Esophagus squamous epithelium (tissue), 5 donors: ENCODE data around the gene TJP3. TPM values are rescaled to one million over a fixed set of nuclear protein-coding genes. Genes with fewer than 3 reads are reported as not detected.
"Not testable (repeated sequence)": the region's sequence is repeated elsewhere in the genome, so short reads cannot be mapped to it uniquely, and the experiment has no call there.

Experiments used
- DNase-seq: peaks from one replicate; lab custom pipeline; 2025; lab: John Stamatoyannopoulos, UW
- H3K27ac ChIP-seq, 4 donors: fragments of 200-600 bp; sonication (generic); one replicate each; pipeline ENCODE4 v1.5.1; 2016 to 2019; ENCODE audit warnings: mild to moderate bottlenecking in 1 of 4
- H3K27me3 ChIP-seq, 4 donors: fragments of 200-600 bp; sonication (generic); 1 replicate in 3 of 4; 2 replicates in 1 of 4; pipeline versions ENCODE4 v1.5.1 to v1.6.0; 2017 to 2021; ENCODE audit warnings: antibody characterized with exemption in 1 of 4
- H3K36me3 ChIP-seq, 3 donors: fragments of 200-600 bp; sonication (generic); one replicate each; pipeline ENCODE4 v1.5.1; 2016 to 2019
- H3K4me1 ChIP-seq, 3 donors: fragments of 200-600 bp; sonication (generic); one replicate each; pipeline ENCODE4 v1.5.1; 2017 to 2019
- H3K4me3 ChIP-seq, 4 donors: fragments of 200-600 bp; sonication (generic); 1 replicate in 3 of 4; 2 replicates in 1 of 4; pipeline ENCODE4 v1.5.1; 2016 to 2019; ENCODE audit warnings: mild to moderate bottlenecking in 2 of 4, moderate library complexity in 1 of 4
- H3K9me3 ChIP-seq, 3 donors: fragments of 200-600 bp; sonication (generic); one replicate each; pipeline ENCODE4 v1.5.1; 2016 to 2019
- POLR2A ChIP-seq, 4 donors: fragments of 450-650 bp; IDR thresholded peaks; one replicate each; pipeline ENCODE4 v1.6.1; 2017; ENCODE audit warnings: antibody characterized with exemption in 4 of 4, mild to moderate bottlenecking in 4 of 4, moderate library complexity in 3 of 4
- WGBS, 2 donors: methylation state at CpG; one replicate each; pipeline ENCODE4 v1.1.5; 2018; 5-methylcytosine and 5-hydroxymethylcytosine counted together
- intact Hi-C: fragments of 100-400 bp; cut with DNase I; formaldehyde crosslinking; loops from one replicate; pipeline ENCODE4 v1.15.0; 2022
- total RNA-seq, 4 donors: library from RNA; depleted of rRNA; stranded (reverse); fragments of >200 nt; gene quantifications; one replicate each; pipeline ENCODE4 v1.1.0, GENCODE V29; 2016
- TF ChIP-seq, protein P1 (sequence below), 6 experiments: fragments of 450-650 bp in 4 of 6; fragments of 200-600 bp in 2 of 6; sonication (generic) in 2 of 6; IDR thresholded peaks; one replicate each; pipeline ENCODE4 v1.5.1; 2016 to 2019; ENCODE audit warnings: antibody characterized with exemption in 6 of 6, mild to moderate bottlenecking in 4 of 6, moderate library complexity in 4 of 6
- donor health status: DM: yes; HTN: yes; CAD: no.

TJP3 gene
- total RNA-seq, 4 donors from 2014 or later: 23.7 to 71.1 (median 28.0) TPM

DNA sequence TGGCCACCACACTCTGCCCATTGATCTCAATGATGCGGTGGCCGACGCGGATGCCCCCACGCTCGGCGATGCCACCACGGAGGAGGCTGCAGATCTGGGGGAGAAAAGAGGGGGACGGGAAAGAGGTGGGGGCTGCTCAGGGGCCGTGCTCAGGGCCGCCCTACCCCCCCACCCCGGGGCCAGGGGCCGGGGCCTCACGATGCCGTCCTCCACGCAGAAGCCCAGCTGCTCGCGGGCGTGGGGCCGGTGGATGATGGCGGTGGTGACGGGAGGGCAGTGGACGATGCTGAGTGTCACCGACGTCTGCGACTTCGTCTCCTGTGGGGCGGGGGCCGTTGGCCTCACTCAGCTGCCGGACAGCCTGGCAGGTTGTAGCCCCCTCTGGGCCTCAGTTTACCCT lies 43.1 kb downstream of the TJP3 start:
- H3K27me3 ChIP-seq: peaks cover 0 to 6% (median 0%) of the 10 kb centered on the region in 4 donors
- intact Hi-C loops: no loop called here
- WGBS, 2 donors: 92 to 96% methylated on average over 8 to 11 of the region's 30 CpGs
- H3K27ac ChIP-seq: no peak overlapping the region
- TF ChIP-seq, protein P1, sequence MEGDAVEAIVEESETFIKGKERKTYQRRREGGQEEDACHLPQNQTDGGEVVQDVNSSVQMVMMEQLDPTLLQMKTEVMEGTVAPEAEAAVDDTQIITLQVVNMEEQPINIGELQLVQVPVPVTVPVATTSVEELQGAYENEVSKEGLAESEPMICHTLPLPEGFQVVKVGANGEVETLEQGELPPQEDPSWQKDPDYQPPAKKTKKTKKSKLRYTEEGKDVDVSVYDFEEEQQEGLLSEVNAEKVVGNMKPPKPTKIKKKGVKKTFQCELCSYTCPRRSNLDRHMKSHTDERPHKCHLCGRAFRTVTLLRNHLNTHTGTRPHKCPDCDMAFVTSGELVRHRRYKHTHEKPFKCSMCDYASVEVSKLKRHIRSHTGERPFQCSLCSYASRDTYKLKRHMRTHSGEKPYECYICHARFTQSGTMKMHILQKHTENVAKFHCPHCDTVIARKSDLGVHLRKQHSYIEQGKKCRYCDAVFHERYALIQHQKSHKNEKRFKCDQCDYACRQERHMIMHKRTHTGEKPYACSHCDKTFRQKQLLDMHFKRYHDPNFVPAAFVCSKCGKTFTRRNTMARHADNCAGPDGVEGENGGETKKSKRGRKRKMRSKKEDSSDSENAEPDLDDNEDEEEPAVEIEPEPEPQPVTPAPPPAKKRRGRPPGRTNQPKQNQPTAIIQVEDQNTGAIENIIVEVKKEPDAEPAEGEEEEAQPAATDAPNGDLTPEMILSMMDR (IDR thresholded peaks at IDR 0.05): no peak
- no peak for TF ChIP-seq POLR2A (IDR thresholded peaks at IDR 0.05)
- no peaks in the 10 kb centered on the region for H3K4me1 ChIP-seq
- H3K4me3 ChIP-seq: no peak overlapping the region
- no peaks in the 10 kb centered on the region for H3K9me3 ChIP-seq
- DNase-seq: no peak
- peaks cover 20 to 54% (median 22%) of the 10 kb centered on the region in 3 donors for H3K36me3 ChIP-seq

DNA sequence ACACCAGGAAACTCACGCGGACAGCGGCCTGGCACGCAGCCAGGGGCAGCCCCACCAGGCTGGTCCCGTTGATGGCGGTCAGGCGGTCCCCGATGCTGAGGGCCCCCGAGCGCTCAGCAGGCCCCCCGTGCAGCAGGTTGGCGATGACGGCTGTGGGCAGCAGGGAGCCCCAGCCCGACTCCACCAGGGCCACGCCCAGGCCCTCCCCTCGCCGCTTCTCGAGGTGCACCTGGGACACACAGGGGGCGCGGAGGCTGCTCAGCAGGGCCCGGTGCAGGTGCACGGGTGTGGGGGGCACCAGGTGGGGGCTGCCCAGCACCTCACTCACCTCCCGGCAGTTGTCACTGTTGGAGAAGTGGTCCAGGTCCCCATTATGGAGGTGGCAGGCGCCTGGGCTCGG lies 44.3 kb downstream of the TJP3 start:
- DNase-seq: no peak
- intact Hi-C loops: no loop called here
- no CpG with 5 or more reads among the region's 25 CpGs for WGBS, 2 donors
- H3K27me3 ChIP-seq: no peaks in the 10 kb centered on the region
- no peak overlapping the region for H3K27ac ChIP-seq
- H3K9me3 ChIP-seq: no peaks in the 10 kb centered on the region
- H3K36me3 ChIP-seq: peaks cover 22 to 62% (median 26%) of the 10 kb centered on the region in 3 donors
- no peaks in the 10 kb centered on the region for H3K4me1 ChIP-seq
- TF ChIP-seq, protein P1 (IDR thresholded peaks at IDR 0.05): no peak
- TF ChIP-seq POLR2A (IDR thresholded peaks at IDR 0.05): no peak
- no peak overlapping the region for H3K4me3 ChIP-seq

DNA sequence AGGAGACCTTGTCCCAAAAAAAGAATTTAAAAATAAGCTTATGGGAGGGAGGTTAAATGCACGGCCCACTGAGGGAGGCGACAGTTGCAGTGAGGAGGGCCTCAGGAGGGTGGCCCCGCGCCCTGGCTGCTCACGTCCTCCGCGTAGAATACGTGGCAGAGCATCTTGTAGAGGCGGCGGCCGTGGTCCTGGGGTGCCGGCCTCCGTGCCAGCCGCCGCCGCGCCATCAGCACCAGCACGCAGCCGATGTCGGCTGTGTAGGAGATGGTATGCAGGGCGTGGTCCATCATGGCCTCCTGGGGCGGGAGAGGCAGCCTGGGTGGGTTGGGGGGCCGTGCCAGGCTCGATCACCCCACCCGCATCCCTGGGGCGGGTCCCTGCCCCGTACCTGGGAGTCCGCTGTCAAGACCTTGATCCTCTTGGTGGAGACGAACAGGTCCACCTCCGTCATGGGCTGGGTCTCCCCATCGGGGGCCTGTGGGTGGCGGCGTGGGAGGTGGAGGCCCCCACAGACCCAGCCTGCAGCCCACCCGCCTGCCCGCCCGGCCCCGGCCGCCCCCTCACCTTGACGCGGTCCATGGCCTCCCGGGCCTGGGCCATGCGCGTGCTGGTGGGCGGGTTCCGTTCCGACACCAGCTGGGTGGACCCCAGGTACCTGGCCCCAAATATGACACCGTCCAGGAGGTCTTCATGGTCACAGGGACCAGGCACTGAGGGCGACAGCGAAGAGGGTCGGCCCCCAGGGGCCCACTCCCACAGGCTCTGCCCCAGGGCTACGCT lies 45.6 kb downstream of the TJP3 start:
- Histone ChIP-seq H3K27me3 (no peaks in the 10 kb centered on the region), H3K36me3 (peaks cover 22 to 76% (median 30%) of the 10 kb centered on the region in 3 donors), H3K9me3 (no peaks in the 10 kb centered on the region), H3K27ac (no peak overlapping the region), H3K4me1 (peaks cover 0 to 8% (median 3%) of the 10 kb centered on the region in 3 donors), H3K4me3 (no peak overlapping the region)
- WGBS, 2 donors: 95 to 97% methylated on average over 17 to 19 of the region's 51 CpGs
- intact Hi-C loops: no loop called here
- DNase-seq: no peak
- TF ChIP-seq POLR2A (IDR thresholded peaks at IDR 0.05): no peak
- TF ChIP-seq, protein P1 (IDR thresholded peaks at IDR 0.05): no peak

DNA sequence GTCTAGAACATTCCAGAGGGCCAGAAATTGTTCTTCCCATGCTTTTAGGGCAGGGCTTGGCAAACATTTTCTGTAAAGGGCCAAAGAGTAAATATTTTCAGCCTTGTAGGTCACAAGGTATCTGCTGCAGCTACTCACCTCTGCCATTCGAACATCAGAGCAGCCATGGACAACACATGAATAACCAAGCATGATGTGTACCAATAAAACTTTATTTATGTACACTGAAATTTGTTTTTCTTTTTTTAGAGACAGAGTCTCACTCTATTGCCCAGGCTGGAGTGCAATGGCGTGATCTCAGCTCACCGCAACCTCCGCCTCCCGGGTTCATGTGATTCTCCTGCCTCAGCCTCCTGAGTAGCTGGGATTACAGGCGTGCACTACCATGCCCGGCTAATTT lies 49.5 kb downstream of the TJP3 start:
- peaks cover 17 to 38% (median 27%) of the 10 kb centered on the region in 3 donors for H3K4me1 ChIP-seq
- 89 to 97% methylated on average over 7 of the region's 7 CpGs for WGBS, 2 donors
- DNase-seq, H3K27me3 ChIP-seq, H3K9me3 ChIP-seq, intact Hi-C loops, H3K27ac ChIP-seq, H3K4me3 ChIP-seq: not testable (repeated sequence)
- peaks cover 0 to 52% (median 24%) of the 10 kb centered on the region in 3 donors for H3K36me3 ChIP-seq

DNA sequence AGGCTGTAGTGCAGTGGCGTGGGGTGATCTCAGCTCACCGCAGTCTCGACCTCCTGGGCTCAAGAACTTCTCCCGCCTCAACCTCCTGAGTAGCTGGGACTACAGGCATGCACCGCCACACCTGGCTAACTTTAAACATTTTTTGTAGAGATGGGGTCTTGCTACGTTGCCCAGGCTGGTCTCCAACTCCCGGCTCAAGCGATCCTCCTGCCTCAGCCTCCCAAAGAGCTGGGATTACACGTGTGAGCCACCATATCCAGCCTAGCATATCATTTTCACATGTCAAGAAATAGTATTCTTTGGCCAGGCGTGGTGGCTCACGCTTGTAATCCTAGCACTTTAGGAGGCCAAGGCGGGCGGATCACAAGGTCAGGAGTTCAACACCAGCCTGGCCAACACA lies 50.1 kb downstream of the TJP3 start:
- Histone ChIP-seq H3K4me1 (peaks cover 17 to 42% (median 29%) of the 10 kb centered on the region in 3 donors), H3K36me3 (peaks cover 0 to 46% (median 20%) of the 10 kb centered on the region in 3 donors)
- H3K27ac ChIP-seq, intact Hi-C loops, H3K27me3 ChIP-seq, H3K4me3 ChIP-seq, DNase-seq, H3K9me3 ChIP-seq: not testable (repeated sequence)
- 95% methylated on average over 12 to 13 of the region's 13 CpGs for WGBS, 2 donors

DNA sequence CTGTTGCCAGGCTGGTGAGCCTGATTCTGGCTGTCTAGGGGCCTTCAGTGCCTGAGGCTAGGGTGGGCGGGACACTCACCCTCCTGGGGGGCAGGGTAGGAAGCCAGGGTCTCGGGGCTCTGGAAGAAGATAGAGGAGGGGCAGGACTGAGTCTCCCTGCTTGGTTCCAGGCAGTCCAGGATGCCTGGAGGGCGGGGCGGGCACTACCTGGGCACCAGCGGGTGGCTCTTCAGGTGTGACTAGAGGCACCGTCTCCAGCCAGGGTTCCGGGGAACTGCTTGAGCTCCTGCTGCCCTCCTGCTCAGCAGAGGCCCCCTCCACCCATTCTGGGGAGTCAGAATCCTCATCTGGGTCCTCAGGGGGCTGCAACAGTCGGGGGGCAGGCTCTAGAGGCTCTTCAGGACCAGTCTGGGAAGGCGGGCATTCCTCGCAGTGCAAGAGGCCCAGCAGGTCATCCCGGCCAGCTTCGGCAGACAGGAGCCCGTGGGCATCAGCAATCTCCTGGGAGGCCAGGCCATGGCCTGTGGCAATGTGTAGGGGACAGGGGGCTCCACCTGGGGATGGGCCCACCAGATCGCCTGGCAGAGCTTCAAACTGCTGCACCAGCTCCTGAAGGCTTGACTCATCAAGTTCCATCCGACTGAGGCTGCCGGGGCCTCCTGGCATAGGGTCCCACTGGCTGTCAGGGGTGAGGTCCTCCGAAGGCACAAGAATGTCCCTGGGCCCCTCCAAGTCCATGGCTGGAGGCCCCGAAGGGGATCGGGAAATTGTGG lies 51.5 kb downstream of the TJP3 start:
- no peak for DNase-seq
- TF ChIP-seq POLR2A (IDR thresholded peaks at IDR 0.05): no peak
- TF ChIP-seq, protein P1 (IDR thresholded peaks at IDR 0.05): no peak
- 72% methylated on average over 6 of the region's 19 CpGs; no CpG with 5 or more reads in 1 of the 2 donors for WGBS, 2 donors
- Histone ChIP-seq H3K4me3 (no peak overlapping the region), H3K4me1 (peaks cover 17 to 51% (median 35%) of the 10 kb centered on the region in 3 donors), H3K27me3 (no peaks in the 10 kb centered on the region), H3K27ac (no peak overlapping the region), H3K36me3 (peaks cover 0 to 34% (median 20%) of the 10 kb centered on the region in 3 donors), H3K9me3 (no peaks in the 10 kb centered on the region)
- intact Hi-C loops: no loop called here
